K562 (cell line): ENCODE measurements around the gene NFATC3. TPM values are rescaled to one million over a fixed set of nuclear protein-coding genes. Genes with fewer than 3 reads are reported as not detected.
A peak's percentile ranks its signal among the peaks of the same experiment; 100 is the strongest.

Source experiments
- ASH1L ChIP-seq: fragments of 450-650 bp; IDR thresholded peaks from 2 replicates; pipeline ENCODE4 v1.6.1; 2018; ENCODE audit warnings: borderline replicate concordance, mild to moderate bottlenecking, low read depth; ENCODE audit not compliant: partially characterized antibody
- ATF2 ChIP-seq: sonication (generic); formaldehyde crosslinking; IDR thresholded peaks from 2 replicates; pipeline ENCODE4 v1.8.1; 2022; ENCODE audit warnings: missing genetic modification reagents
- CREB1 ChIP-seq, 2 experiments: sonication (generic) in 1 of 2; formaldehyde crosslinking in 1 of 2; IDR thresholded peaks; 2 replicates each; pipeline versions ENCODE4 v1.6.1 to v1.8.0; 2012 to 2022; ENCODE audit warnings: inconsistent platforms in 1 of 2, mild to moderate bottlenecking in 1 of 2, missing genetic modification reagents in 1 of 2, moderate library complexity in 1 of 2
- GATAD2A ChIP-seq: fragments of 450-650 bp; IDR thresholded peaks from 2 replicates; pipeline ENCODE4 v1.6.1; 2017
- ILK ChIP-seq: fragments of 450-650 bp; IDR thresholded peaks from 2 replicates; pipeline ENCODE4 v1.6.1; 2016; ENCODE audit warnings: missing genetic modification characterization, low read depth, mild to moderate bottlenecking, missing compliant biosample characterization, moderate library complexity, borderline replicate concordance
- JUN ChIP-seq, 2 experiments: sonication (generic) in 1 of 2; formaldehyde crosslinking in 1 of 2; IDR thresholded peaks; 2 replicates each; pipeline versions ENCODE4 v1.6.1 to v1.8.0; 2012 to 2022; ENCODE audit warnings: borderline replicate concordance in 2 of 2, mild to moderate bottlenecking in 2 of 2, improper control_type of control experiment in 1 of 2, low read depth in 1 of 2, low read length in 1 of 2, missing genetic modification reagents in 1 of 2
- JUNB ChIP-seq: fragments of 450-650 bp; formaldehyde crosslinking; conservative IDR thresholded peaks from 2 replicates; pipeline ENCODE4 v1.4.0; 2020; ENCODE audit warnings: mild to moderate bottlenecking
- LCOR ChIP-seq: sonication (generic); formaldehyde crosslinking; IDR thresholded peaks from 2 replicates; pipeline ENCODE4 v1.8.0; 2022; ENCODE audit warnings: mild to moderate bottlenecking, missing genetic modification reagents
- MCM7 ChIP-seq, 2 experiments: fragments of 450-650 bp; IDR thresholded peaks; 2 replicates each; pipeline ENCODE4 v1.6.1; 2016 to 2018
- MEIS2 ChIP-seq: fragments of 450-650 bp; IDR thresholded peaks from 2 replicates; pipeline ENCODE4 v1.6.1; 2014; ENCODE audit warnings: mild to moderate bottlenecking; ENCODE audit not compliant: partially characterized antibody
- PYGO2 ChIP-seq: fragments of 450-650 bp; IDR thresholded peaks from 2 replicates; pipeline ENCODE4 v1.6.1; 2016; ENCODE audit warnings: mild to moderate bottlenecking, missing genetic modification characterization, moderate library complexity, missing compliant biosample characterization
- RNF219 ChIP-seq: fragments of 250-450 bp; sonication (Bioruptor Pico); IDR thresholded peaks from 2 replicates; pipeline ENCODE4 v1.5.0; 2022; ENCODE audit warnings: mild to moderate bottlenecking
- SRF ChIP-seq, 2 experiments: fragments of 250-450, 450-650 bp in 1 of 2; sonication (Bioruptor Pico) in 1 of 2; sonication (generic) in 1 of 2; formaldehyde crosslinking; IDR thresholded peaks; 2 replicates each; pipeline versions ENCODE4 v1.5.0 to v1.5.1; 2020 to 2022; ENCODE audit warnings: mild to moderate bottlenecking in 1 of 2, missing genetic modification reagents in 1 of 2
- U2AF1 ChIP-seq: fragments of 200-400 bp; formaldehyde crosslinking; optimal IDR thresholded peaks from 2 replicates; pipeline ENCODE3; 2017; ENCODE audit warnings: mild to moderate bottlenecking, low read depth, low read length, moderate library complexity
- YBX1 ChIP-seq: fragments of 450-650 bp; IDR thresholded peaks from 2 replicates; pipeline ENCODE4 v1.7.1; 2016; ENCODE audit warnings: mild to moderate bottlenecking
- ZBTB43 ChIP-seq: sonication (generic); formaldehyde crosslinking; IDR thresholded peaks from 2 replicates; pipeline ENCODE4 v1.8.0; 2023; ENCODE audit warnings: mild to moderate bottlenecking, missing genetic modification reagents
- ZBTB8A ChIP-seq: fragments of 450-650 bp; IDR thresholded peaks from 2 replicates; pipeline ENCODE4 v1.6.1; 2018; ENCODE audit warnings: mild to moderate bottlenecking, moderate library complexity; ENCODE audit not compliant: partially characterized antibody
- ZNF57 ChIP-seq: fragments of 450-650 bp; formaldehyde crosslinking; IDR thresholded peaks from 2 replicates; pipeline ENCODE4 v1.4.0; 2020; ENCODE audit warnings: mild to moderate bottlenecking, moderate library complexity
- polyA plus RNA-seq, 8 experiments: library from polyadenylated mRNA; depleted of rRNA in 4 of 8; stranded (reverse) in 5 of 8; unstranded in 3 of 8; fragments of >200 nt; fragmentation: Nextera tagmentation in 2 of 8; fragmentation: Illumina TruSeq in 1 of 8; extraction: Ambion mirVana in 2 of 8; extraction: Trizol in 1 of 8; gene quantifications; 2 replicates each; pipeline versions ENCODE4 v1.2.1 to v1.2.3, GENCODE V29; 2011 to 2014; ENCODE audit warnings: inconsistent platforms in 1 of 8, missing spikeins in 1 of 8
- total RNA-seq, 7 experiments: library from RNA; depleted of rRNA in 6 of 7; stranded (reverse); fragments of >200 nt in 6 of 7; fragmentation: Illumina TruSeq in 2 of 7; extraction: Trizol in 2 of 7; gene quantifications; 2 replicates each; pipeline versions ENCODE4 v1.2.1 to v1.2.3, GENCODE V29; 2011 to 2021; ENCODE audit warnings: low replicate concordance in 1 of 7
- TF ChIP-seq, protein P1 (sequence below): fragments of 450-650 bp; IDR thresholded peaks from 2 replicates; pipeline ENCODE4 v1.7.1; 2018; ENCODE audit warnings: mild to moderate bottlenecking, low read depth; ENCODE audit not compliant: partially characterized antibody

NFATC3 gene
- total and polyA plus RNA-seq, 9 of the 15 experiments (the other 6 are each of a cell fraction or from before 2014, with no cell fraction given): 15.7 to 98.4 (median 59.4) TPM

- no peak for TF ChIP-seq RNF219 (CRISPR knock-in tag)
- TF ChIP-seq ZBTB43 (CRISPR knock-in tag): no peak
- no peak for TF ChIP-seq ZNF57 (CRISPR knock-in tag)
- TF ChIP-seq LCOR: peak; percentile 90
- TF ChIP-seq ATF2 (CRISPR knock-in tag): no peak
- no peak for TF ChIP-seq GATAD2A
- peak; percentile 51; the same call in 1 of the 2 replicates for TF ChIP-seq JUN (IDR thresholded peaks at IDR 0.05; ENCODE audit: borderline replicate concordance, low read depth, low read length)
- TF ChIP-seq JUN (CRISPR knock-in tag; IDR thresholded peaks at IDR 0.05; ENCODE audit: borderline replicate concordance): no peak
- TF ChIP-seq, protein P1, sequence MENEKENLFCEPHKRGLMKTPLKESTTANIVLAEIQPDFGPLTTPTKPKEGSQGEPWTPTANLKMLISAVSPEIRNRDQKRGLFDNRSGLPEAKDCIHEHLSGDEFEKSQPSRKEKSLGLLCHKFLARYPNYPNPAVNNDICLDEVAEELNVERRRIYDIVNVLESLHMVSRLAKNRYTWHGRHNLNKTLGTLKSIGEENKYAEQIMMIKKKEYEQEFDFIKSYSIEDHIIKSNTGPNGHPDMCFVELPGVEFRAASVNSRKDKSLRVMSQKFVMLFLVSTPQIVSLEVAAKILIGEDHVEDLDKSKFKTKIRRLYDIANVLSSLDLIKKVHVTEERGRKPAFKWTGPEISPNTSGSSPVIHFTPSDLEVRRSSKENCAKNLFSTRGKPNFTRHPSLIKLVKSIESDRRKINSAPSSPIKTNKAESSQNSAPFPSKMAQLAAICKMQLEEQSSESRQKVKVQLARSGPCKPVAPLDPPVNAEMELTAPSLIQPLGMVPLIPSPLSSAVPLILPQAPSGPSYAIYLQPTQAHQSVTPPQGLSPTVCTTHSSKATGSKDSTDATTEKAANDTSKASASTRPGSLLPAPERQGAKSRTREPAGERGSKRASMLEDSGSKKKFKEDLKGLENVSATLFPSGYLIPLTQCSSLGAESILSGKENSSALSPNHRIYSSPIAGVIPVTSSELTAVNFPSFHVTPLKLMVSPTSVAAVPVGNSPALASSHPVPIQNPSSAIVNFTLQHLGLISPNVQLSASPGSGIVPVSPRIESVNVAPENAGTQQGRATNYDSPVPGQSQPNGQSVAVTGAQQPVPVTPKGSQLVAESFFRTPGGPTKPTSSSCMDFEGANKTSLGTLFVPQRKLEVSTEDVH: no peak
- TF ChIP-seq CREB1 (IDR thresholded peaks at IDR 0.05): peak; percentile 41; the same call in 1 of the 2 replicates
- TF ChIP-seq CREB1 (CRISPR knock-in tag; IDR thresholded peaks at IDR 0.05): 0 out of 2 replicates have a peak, but pooled peaks have one; percentile 48
- no peak for TF ChIP-seq JUNB
- no peak for TF ChIP-seq MCM7 (IDR thresholded peaks at IDR 0.05)
- no peak for TF ChIP-seq ASH1L
- no peak for TF ChIP-seq U2AF1
- TF ChIP-seq YBX1: no peak
- TF ChIP-seq ZBTB8A: no peak
- no peak for TF ChIP-seq ILK (tag)
- peak in 1 of 2 experiments; percentile 68; a peak in 1 of 4 replicates for TF ChIP-seq SRF (CRISPR knock-in tag; IDR thresholded peaks at IDR 0.05)
- TF ChIP-seq MEIS2: peak; percentile 73
- no peak for TF ChIP-seq PYGO2
These were observed 489 bp upstream of the NFATC3 start (continued) for GRCh38 chr16:68084504-68085258.
